ENCODE data around the gene FABP7. TPM values are rescaled to one million over a fixed set of nuclear protein-coding genes. Genes with fewer than 3 reads are reported as not detected.

The FABP7 gene
- total RNA-seq, 2 experiments from 2014 or later, result not detected

- intact Hi-C loops (cut with micrococcal nuclease), result loop anchor here (1.0 to 2.0 kb wide), 3 partner anchors 29 to 50 kb away; no protein-coding TSS in a partner anchor
- Mint-ChIP-seq H3K4me3 (peak overlapping the region; percentile 85), H3K9me3 (no peaks in the 10 kb centered on the region), H3K27ac (no peak overlapping the region), H3K27me3 (ENCODE audit: low read depth) (peaks cover 62% of the 10 kb centered on the region), H3K36me3 (ENCODE audit: low read depth) (no peaks in the 10 kb centered on the region), H3K4me1 (ENCODE audit: low read depth) (peaks cover 14% of the 10 kb centered on the region)
- CTCF ChIA-PET, result interaction anchor here (1.4 to 1.8 kb wide), 2 partner anchors 13 to 51 kb away, joined by 3 to 6 read pairs; no protein-coding TSS in a partner anchor
- DNase-seq, result no peak
These were observed 9.2 kb downstream of the FABP7 start for GRCh38 chr6:122788663-122789181.

- Mint-ChIP-seq H3K4me1 (ENCODE audit: low read depth) (peaks cover 14% of the 10 kb centered on the region), H3K4me3 (peak within 1 kb of the TSS; percentile 85), H3K27me3 (ENCODE audit: low read depth) (peaks cover 64% of the 10 kb centered on the region), H3K9me3 (no peaks in the 10 kb centered on the region), H3K36me3 (ENCODE audit: low read depth) (no peaks in the 10 kb centered on the region), H3K27ac (no peak within 1 kb of the TSS)
- peak; percentile 54 for DNase-seq
- intact Hi-C loops (cut with micrococcal nuclease), result loop anchor here (2.0 kb wide), 2 partner anchors 39 to 49 kb away; no protein-coding TSS in a partner anchor
- CTCF ChIA-PET, result interaction anchor here (1.4 to 1.8 kb wide), 2 partner anchors 12 to 50 kb away, joined by 3 to 6 read pairs; no protein-coding TSS in a partner anchor
These were observed 9.9 kb downstream of the FABP7 start, which contains the start of gene SMPDL3A for GRCh38 chr6:122789182-122790027. Gene SMPDL3A, plus strand, starts transcription at chr6:122789258. Its CDS starts 89 bp downstream, at chr6:122789347.

GRCh38 chr6:122790028-122790422 lies 10.5 kb downstream of the FABP7 start:
- CTCF ChIA-PET, result interaction anchor here (1.4 to 1.8 kb wide), 2 partner anchors 12 to 49 kb away, joined by 3 to 6 read pairs; no protein-coding TSS in a partner anchor
- H3K27ac Mint-ChIP-seq, result no peak overlapping the region
- no peak for DNase-seq
- peaks cover 14% of the 10 kb centered on the region for H3K4me1 Mint-ChIP-seq (ENCODE audit: low read depth)
- peaks cover 63% of the 10 kb centered on the region for H3K27me3 Mint-ChIP-seq (ENCODE audit: low read depth)
- no peaks in the 10 kb centered on the region for H3K36me3 Mint-ChIP-seq (ENCODE audit: low read depth)
- no peaks in the 10 kb centered on the region for H3K9me3 Mint-ChIP-seq
- H3K4me3 Mint-ChIP-seq, result peak overlapping the region; percentile 85
- intact Hi-C loops (cut with micrococcal nuclease), result no loop called here

DNA sequence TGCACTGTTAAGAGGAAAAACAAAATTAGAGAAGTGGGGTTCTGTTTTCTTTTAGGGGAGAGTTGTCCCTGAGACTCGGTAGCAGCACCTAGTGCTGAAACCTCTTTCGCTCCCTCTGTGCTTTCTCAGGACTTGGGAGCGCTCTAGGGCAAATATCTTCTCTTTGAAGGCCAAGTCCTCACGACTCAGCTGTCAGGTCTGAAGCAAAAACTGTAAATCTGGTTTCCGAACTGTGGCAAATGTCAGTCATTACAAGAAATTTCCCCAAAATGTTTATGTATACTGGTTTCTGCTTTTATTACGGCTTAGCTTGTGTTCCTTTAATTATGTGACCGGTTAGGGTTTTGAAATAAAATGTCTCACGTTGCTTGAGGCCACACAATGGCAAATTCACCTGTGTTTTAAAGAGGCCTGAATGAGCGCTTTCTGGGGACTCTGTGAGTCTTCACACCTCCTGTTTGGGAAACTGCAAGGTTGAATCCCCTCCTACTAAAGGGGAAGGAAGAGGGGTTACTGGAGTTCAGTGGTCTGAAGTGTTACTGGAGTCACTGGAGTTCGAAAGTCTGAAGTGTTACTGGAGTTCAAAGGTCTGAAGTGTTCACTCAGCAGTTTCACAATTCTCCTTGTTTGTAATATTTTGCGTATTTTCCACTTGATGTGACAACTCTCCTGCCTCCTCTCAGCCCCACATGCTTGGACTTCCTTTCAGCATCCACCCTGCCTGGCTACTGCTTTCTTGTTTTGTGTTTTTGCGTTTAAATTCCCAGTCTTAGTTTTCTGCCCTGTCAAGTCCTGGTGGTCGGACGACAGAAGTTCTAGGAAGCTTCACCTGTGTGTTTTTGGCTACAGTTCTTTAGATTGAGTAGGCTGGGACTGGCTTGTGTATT lies 11.2 kb downstream of the FABP7 start:
- no peak for DNase-seq
- intact Hi-C loops (cut with micrococcal nuclease), result no loop called here

DNA sequence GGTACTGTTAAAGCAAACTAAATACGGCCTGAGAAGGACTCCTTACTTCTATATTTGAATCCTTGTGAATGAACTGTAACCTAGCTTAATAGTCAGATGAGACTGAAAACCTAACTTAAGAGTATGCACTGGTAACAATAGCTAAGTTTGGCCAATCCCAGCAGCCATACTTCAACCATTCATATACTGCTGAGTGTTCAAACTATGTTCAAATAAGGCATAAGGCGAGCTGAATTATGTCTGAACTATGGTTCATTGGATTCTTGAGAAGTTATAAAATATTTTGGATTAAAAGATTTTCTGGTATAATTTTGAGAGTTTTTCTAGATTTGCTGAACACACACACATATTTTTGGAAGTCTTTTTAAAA lies 11.8 kb downstream of the FABP7 start:
- Mint-ChIP-seq H3K4me1 (ENCODE audit: low read depth) (peaks cover 14% of the 10 kb centered on the region), H3K27ac (no peak overlapping the region), H3K9me3 (no peaks in the 10 kb centered on the region), H3K36me3 (ENCODE audit: low read depth) (no peaks in the 10 kb centered on the region), H3K27me3 (ENCODE audit: low read depth) (peaks cover 56% of the 10 kb centered on the region), H3K4me3 (no peak overlapping the region)
- no peak for DNase-seq
- intact Hi-C loops (cut with micrococcal nuclease), result no loop called here
- CTCF ChIA-PET, result interaction anchor here (1.1 kb wide), 1 partner anchor 49 kb away, joined by 3 read pairs; no protein-coding TSS in a partner anchor

More for the DNA sequence above, 11.2 kb downstream of the FABP7 start:
- Mint-ChIP-seq H3K27ac (no peak overlapping the region), H3K4me3 (peak overlapping the region; percentile 85), H3K27me3 (ENCODE audit: low read depth) (peaks cover 62% of the 10 kb centered on the region), H3K4me1 (ENCODE audit: low read depth) (peaks cover 14% of the 10 kb centered on the region), H3K36me3 (ENCODE audit: low read depth) (no peaks in the 10 kb centered on the region), H3K9me3 (no peaks in the 10 kb centered on the region)
- CTCF ChIA-PET, result interaction anchor here (1.8 kb wide), 1 partner anchor 49 kb away, joined by 6 read pairs; no protein-coding TSS in a partner anchor

GRCh38 chr6:122792766-122793165 lies 13.2 kb downstream of the FABP7 start:
- no peaks in the 10 kb centered on the region for H3K9me3 Mint-ChIP-seq
- DNase-seq, result no peak
- H3K36me3 Mint-ChIP-seq (ENCODE audit: low read depth), result no peaks in the 10 kb centered on the region
- CTCF ChIA-PET, result interaction anchor here (0.6 to 1.6 kb wide), 2 partner anchors 62 to 534 kb away, joined by 4 read pairs; no protein-coding TSS in a partner anchor
- no peak overlapping the region for H3K4me3 Mint-ChIP-seq
- intact Hi-C loops (cut with micrococcal nuclease), result no loop called here
- H3K27me3 Mint-ChIP-seq (ENCODE audit: low read depth), result peaks cover 48% of the 10 kb centered on the region
- H3K27ac Mint-ChIP-seq, result no peak overlapping the region
- peaks cover 15% of the 10 kb centered on the region for H3K4me1 Mint-ChIP-seq (ENCODE audit: low read depth)

- Mint-ChIP-seq H3K4me3 (no peak overlapping the region), H3K4me1 (ENCODE audit: low read depth) (peaks cover 5% of the 10 kb centered on the region), H3K27ac (no peak overlapping the region), H3K9me3 (no peaks in the 10 kb centered on the region), H3K36me3 (ENCODE audit: low read depth) (no peaks in the 10 kb centered on the region), H3K27me3 (ENCODE audit: low read depth) (peaks cover 13% of the 10 kb centered on the region)
- CTCF ChIA-PET, result no interaction called here
- intact Hi-C loops (cut with micrococcal nuclease), result no loop called here
- no peak for DNase-seq
These were observed 18.0 kb downstream of the FABP7 start for GRCh38 chr6:122797537-122797936.

GRCh38 chr6:122798099-122798641 lies 18.7 kb downstream of the FABP7 start:
- DNase-seq, result peak; percentile 21
- intact Hi-C loops (cut with micrococcal nuclease), result no loop called here
- H3K27me3 Mint-ChIP-seq (ENCODE audit: low read depth), result peaks cover 9% of the 10 kb centered on the region

GRCh38 chr6:122799140-122799745 lies 19.7 kb downstream of the FABP7 start:
- intact Hi-C loops (cut with micrococcal nuclease), result no loop called here
- Mint-ChIP-seq H3K4me1 (ENCODE audit: low read depth) (peaks cover 5% of the 10 kb centered on the region), H3K27me3 (ENCODE audit: low read depth) (peaks cover 5% of the 10 kb centered on the region), H3K27ac (no peak overlapping the region), H3K4me3 (no peak overlapping the region), H3K36me3 (ENCODE audit: low read depth) (no peaks in the 10 kb centered on the region), H3K9me3 (no peaks in the 10 kb centered on the region)
- CTCF ChIA-PET, result no interaction called here
- no peak for DNase-seq

More at GRCh38 chr6:122798099-122798641, 18.7 kb downstream of the FABP7 start:
- CTCF ChIA-PET, result interaction anchor here (0.6 kb wide), 1 partner anchor 9 kb away, joined by 3 read pairs; no protein-coding TSS in a partner anchor
- Mint-ChIP-seq H3K9me3 (no peaks in the 10 kb centered on the region), H3K4me3 (no peak overlapping the region), H3K27ac (no peak overlapping the region), H3K36me3 (ENCODE audit: low read depth) (no peaks in the 10 kb centered on the region), H3K4me1 (ENCODE audit: low read depth) (peaks cover 5% of the 10 kb centered on the region)

GRCh38 chr6:122799916-122800686 lies 20.6 kb downstream of the FABP7 start:
- Mint-ChIP-seq H3K9me3 (no peaks in the 10 kb centered on the region), H3K27ac (no peak overlapping the region), H3K36me3 (ENCODE audit: low read depth) (no peaks in the 10 kb centered on the region), H3K27me3 (ENCODE audit: low read depth) (peaks cover 3% of the 10 kb centered on the region), H3K4me1 (ENCODE audit: low read depth) (peaks cover 5% of the 10 kb centered on the region), H3K4me3 (no peak overlapping the region)
- intact Hi-C loops (cut with micrococcal nuclease), result no loop called here
- CTCF ChIA-PET, result interaction anchor here (0.7 kb wide), 1 partner anchor 27 kb away, joined by 3 read pairs; no protein-coding TSS in a partner anchor
- DNase-seq, result no peak

GRCh38 chr6:122800906-122801305 lies 21.4 kb downstream of the FABP7 start:
- DNase-seq, result no peak
- H3K27ac Mint-ChIP-seq, result no peak overlapping the region
- no peaks in the 10 kb centered on the region for H3K36me3 Mint-ChIP-seq (ENCODE audit: low read depth)
- CTCF ChIA-PET, result interaction anchor here (0.9 kb wide), 1 partner anchor 12 kb away, joined by 3 read pairs; the partner anchor contains the start of gene SMPDL3A
- no peaks in the 10 kb centered on the region for H3K9me3 Mint-ChIP-seq
- H3K27me3 Mint-ChIP-seq (ENCODE audit: low read depth), result peaks cover 3% of the 10 kb centered on the region
- intact Hi-C loops (cut with micrococcal nuclease), result no loop called here
- no peak overlapping the region for H3K4me3 Mint-ChIP-seq
- H3K4me1 Mint-ChIP-seq (ENCODE audit: low read depth), result peaks cover 5% of the 10 kb centered on the region
